Karpas-422 (cell line): Measurements from ENCODE around the gene FNDC3B. TPM values are rescaled to one million over a fixed set of nuclear protein-coding genes. Genes with fewer than 3 reads are reported as not detected.

ENCODE experiments used
- DNase-seq: peaks from one replicate; pipeline ENCODE4 v3.0.0-alpha.2; 2015
- H2AFZ ChIP-seq: fragments of 200-600 bp; sonication (generic); 2 replicates; pipeline ENCODE4 v1.6.1; 2014; ENCODE audit warnings: antibody characterized with exemption, low read length, mixed read lengths
- H3K27ac ChIP-seq: fragments of 200-600 bp; sonication (generic); 2 replicates; pipeline ENCODE4 v1.5.1; 2014; ENCODE audit warnings: mild to moderate bottlenecking, low read length, moderate library complexity
- H3K27me3 ChIP-seq: fragments of 200-600 bp; sonication (generic); 2 replicates; pipeline ENCODE4 v1.6.1; 2014; ENCODE audit warnings: low read length, mixed read lengths
- H3K36me3 ChIP-seq: fragments of 200-600 bp; sonication (generic); 2 replicates; pipeline ENCODE4 v1.6.1; 2014; ENCODE audit warnings: low read length, mixed read lengths; ENCODE audit not compliant: insufficient read depth
- H3K4me1 ChIP-seq: fragments of 200-600 bp; sonication (generic); 2 replicates; pipeline ENCODE4 v1.6.1; 2014; ENCODE audit warnings: mild to moderate bottlenecking, low read length, mixed read lengths
- H3K4me2 ChIP-seq: fragments of 200-600 bp; sonication (generic); 2 replicates; pipeline ENCODE4 v1.6.1; 2014; ENCODE audit warnings: low read length, low read depth, mild to moderate bottlenecking; ENCODE audit not compliant: poor library complexity, severe bottlenecking
- H3K4me3 ChIP-seq: fragments of 200-600 bp; sonication (generic); 2 replicates; pipeline ENCODE4 v1.5.1; 2014; ENCODE audit warnings: mild to moderate bottlenecking, antibody characterized with exemption, low read length, mixed read lengths
- H3K79me2 ChIP-seq: fragments of 200-600 bp; sonication (generic); 2 replicates; pipeline ENCODE4 v1.6.1; 2014; ENCODE audit warnings: mild to moderate bottlenecking, low read length, mixed read lengths
- H3K9ac ChIP-seq: fragments of 200-600 bp; sonication (generic); 2 replicates; pipeline ENCODE4 v1.6.0; 2014; ENCODE audit warnings: low read length
- H3K9me2 ChIP-seq: fragments of 200-600 bp; sonication (generic), shearing (Covaris generic); replicated peaks from 2 replicates; pipeline ENCODE4 v1.6.0; 2014; ENCODE audit warnings: mild to moderate bottlenecking, low read length, moderate library complexity; ENCODE audit not compliant: insufficient read depth
- H3K9me3 ChIP-seq: fragments of 300-700, 200-600 bp; sonication (generic); 2 replicates; pipeline ENCODE4 v1.6.1; 2014; ENCODE audit warnings: low read length, mixed read lengths
- H4K20me1 ChIP-seq: fragments of 200-600 bp; sonication (generic); 2 replicates; pipeline ENCODE4 v1.6.1; 2014; ENCODE audit warnings: mild to moderate bottlenecking, antibody characterized with exemption, low read length, low read depth; ENCODE audit not compliant: insufficient read depth
- total RNA-seq: library from RNA; depleted of rRNA; stranded (reverse); fragments of >200 nt; shearing (Covaris generic); gene quantifications from 2 replicates; pipeline ENCODE4 v1.2.3, GENCODE V29; 2014; ENCODE audit warnings: low replicate concordance

The FNDC3B gene
- total RNA-seq, 1 experiment from 2014 or later: 2.6 TPM

GRCh38 chr3:172223870-172224269, 184.5 kb downstream of the FNDC3B start:
- no peaks in the 10 kb centered on the region for H3K79me2 ChIP-seq
- H3K4me1 ChIP-seq: no peaks in the 10 kb centered on the region
- H3K9me2 ChIP-seq: no peaks in the 10 kb centered on the region
- no peaks in the 10 kb centered on the region for H4K20me1 ChIP-seq
- no peak overlapping the region for H3K9ac ChIP-seq
- no peak for DNase-seq
- no peak overlapping the region for H2AFZ ChIP-seq
- peaks cover 4% of the 10 kb centered on the region; the same call in 1 of the 2 replicates for H3K27me3 ChIP-seq
- H3K4me3 ChIP-seq: no peak overlapping the region
- H3K36me3 ChIP-seq: no peaks in the 10 kb centered on the region
- no peak overlapping the region for H3K27ac ChIP-seq
- no peak overlapping the region for H3K4me2 ChIP-seq
- no peaks in the 10 kb centered on the region for H3K9me3 ChIP-seq

- Histone ChIP-seq H4K20me1 (no peaks in the 10 kb centered on the region), H2AFZ (no peak overlapping the region), H3K27me3 (peaks cover under 1% of the 10 kb centered on the region; the same call in 1 of the 2 replicates), H3K9me2 (no peaks in the 10 kb centered on the region), H3K4me1 (no peaks in the 10 kb centered on the region), H3K36me3 (no peaks in the 10 kb centered on the region), H3K4me2 (no peak overlapping the region), H3K9me3 (no peaks in the 10 kb centered on the region), H3K4me3 (no peak overlapping the region), H3K9ac (no peak overlapping the region), H3K79me2 (no peaks in the 10 kb centered on the region), H3K27ac (no peak overlapping the region)
- no peak for DNase-seq
These were observed 185.3 kb downstream of the FNDC3B start for GRCh38 chr3:172224560-172225214.

DNA sequence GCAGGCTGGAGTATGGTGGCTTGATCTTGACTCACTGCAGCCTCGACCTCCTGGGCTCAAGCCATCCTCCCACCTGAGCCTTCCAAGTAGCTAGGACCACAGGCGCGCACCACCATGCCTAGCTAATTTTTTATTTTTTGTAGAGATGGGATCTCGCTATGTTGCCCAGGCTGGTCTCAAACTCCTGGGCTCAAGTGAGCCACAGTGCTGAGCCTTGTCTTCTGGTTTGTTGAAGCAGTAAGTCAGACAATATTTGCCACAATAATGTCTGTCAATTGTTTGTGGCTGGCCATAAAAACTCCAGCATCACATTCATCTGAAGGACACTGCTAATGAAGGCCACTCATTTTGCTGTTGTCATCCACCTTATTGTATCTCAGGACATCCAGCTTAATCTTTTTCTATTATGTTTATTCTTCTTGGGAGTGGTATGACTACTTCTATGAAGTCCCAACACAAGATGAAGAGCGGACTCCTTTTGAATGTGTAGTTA, 185.9 kb downstream of the FNDC3B start:
- Histone ChIP-seq H3K4me2 (no peak overlapping the region), H3K9me3 (no peaks in the 10 kb centered on the region), H3K9ac (no peak overlapping the region), H4K20me1 (no peaks in the 10 kb centered on the region), H3K4me3 (no peak overlapping the region), H2AFZ (no peak overlapping the region), H3K9me2 (no peaks in the 10 kb centered on the region), H3K79me2 (no peaks in the 10 kb centered on the region), H3K27me3 (no peaks in the 10 kb centered on the region), H3K4me1 (no peaks in the 10 kb centered on the region), H3K36me3 (no peaks in the 10 kb centered on the region), H3K27ac (no peak overlapping the region)
- DNase-seq: no peak

DNA sequence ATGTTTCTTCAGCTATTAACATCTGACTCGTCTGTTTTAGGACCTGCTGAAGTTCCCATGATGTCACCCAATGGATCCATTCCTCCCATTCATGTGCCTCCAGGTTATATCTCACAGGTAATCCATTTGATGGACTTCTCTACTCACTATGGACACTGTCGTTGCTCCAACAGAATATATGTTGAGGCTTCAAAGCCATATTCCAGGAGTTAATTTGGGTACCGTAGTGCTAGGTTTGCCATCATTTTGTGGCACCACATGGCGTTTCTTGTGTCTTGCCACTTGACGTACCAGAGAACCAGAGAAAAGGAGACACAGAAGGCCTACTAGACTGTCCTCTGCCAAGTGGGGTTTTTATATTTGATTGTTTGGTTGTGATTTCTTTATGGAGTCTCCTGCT, 187.5 kb downstream of the FNDC3B start:
- no peaks in the 10 kb centered on the region for H4K20me1 ChIP-seq
- H3K9me3 ChIP-seq: no peaks in the 10 kb centered on the region
- H3K79me2 ChIP-seq: no peaks in the 10 kb centered on the region
- no peaks in the 10 kb centered on the region for H3K27me3 ChIP-seq
- DNase-seq: no peak
- H2AFZ ChIP-seq: no peak overlapping the region
- no peak overlapping the region for H3K4me3 ChIP-seq
- no peaks in the 10 kb centered on the region for H3K4me1 ChIP-seq
- no peak overlapping the region for H3K4me2 ChIP-seq
- no peak overlapping the region for H3K27ac ChIP-seq
- no peaks in the 10 kb centered on the region for H3K36me3 ChIP-seq
- H3K9me2 ChIP-seq: no peaks in the 10 kb centered on the region
- H3K9ac ChIP-seq: no peak overlapping the region

DNA sequence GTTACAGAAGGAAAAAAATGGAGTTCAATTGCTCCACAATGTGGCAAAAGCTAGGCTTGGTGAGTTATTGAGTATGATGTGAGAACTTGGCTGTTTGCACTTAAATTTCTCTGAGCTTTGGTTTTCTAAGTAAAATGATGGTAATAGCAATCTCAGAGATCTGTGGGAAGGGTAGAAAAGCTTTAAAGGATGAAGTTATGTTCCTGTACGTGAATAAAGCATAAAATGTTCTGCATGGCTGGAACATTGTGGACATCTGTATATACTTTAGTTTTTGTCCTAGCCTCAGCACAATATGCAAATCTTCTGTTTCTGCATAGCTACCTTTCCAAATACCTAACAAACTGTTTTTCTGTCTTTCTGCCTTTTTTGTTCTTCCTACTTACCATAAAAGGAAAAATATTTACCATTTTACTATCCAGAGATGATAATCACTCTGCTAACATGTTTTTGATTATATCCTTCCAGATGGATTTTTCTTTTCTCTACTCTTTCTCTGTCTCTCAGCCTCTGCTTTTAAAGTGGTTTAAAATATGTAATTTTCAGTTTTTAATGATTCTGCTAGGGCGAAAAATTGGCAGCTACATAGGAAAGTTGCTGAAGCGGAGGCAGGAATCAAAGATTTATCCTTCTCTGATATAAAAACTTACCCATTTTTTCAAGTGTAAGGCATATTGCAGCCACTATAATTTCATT, 188.1 kb downstream of the FNDC3B start:
- no peaks in the 10 kb centered on the region for H3K9me3 ChIP-seq
- H3K4me3 ChIP-seq: no peak overlapping the region
- H3K4me1 ChIP-seq: no peaks in the 10 kb centered on the region
- no peak overlapping the region for H3K27ac ChIP-seq
- no peaks in the 10 kb centered on the region for H3K36me3 ChIP-seq
- H3K9me2 ChIP-seq: no peaks in the 10 kb centered on the region
- no peak overlapping the region for H3K4me2 ChIP-seq
- no peak for DNase-seq
- H2AFZ ChIP-seq: no peak overlapping the region
- H3K9ac ChIP-seq: no peak overlapping the region
- no peaks in the 10 kb centered on the region for H4K20me1 ChIP-seq
- no peaks in the 10 kb centered on the region for H3K79me2 ChIP-seq
- no peaks in the 10 kb centered on the region for H3K27me3 ChIP-seq

GRCh38 chr3:172228036-172228415, 188.6 kb downstream of the FNDC3B start:
- Histone ChIP-seq H4K20me1 (no peaks in the 10 kb centered on the region), H3K79me2 (no peaks in the 10 kb centered on the region), H3K4me3 (no peak overlapping the region), H3K9me2 (no peaks in the 10 kb centered on the region), H3K27me3 (no peaks in the 10 kb centered on the region), H3K27ac (no peak overlapping the region), H3K4me1 (no peaks in the 10 kb centered on the region), H3K9me3 (no peaks in the 10 kb centered on the region), H2AFZ (no peak overlapping the region), H3K36me3 (no peaks in the 10 kb centered on the region), H3K4me2 (no peak overlapping the region), H3K9ac (no peak overlapping the region)
- DNase-seq: no peak

GRCh38 chr3:172229462-172229861, 190.1 kb downstream of the FNDC3B start:
- H3K79me2 ChIP-seq: no peaks in the 10 kb centered on the region
- H3K4me3 ChIP-seq: no peak overlapping the region
- no peaks in the 10 kb centered on the region for H3K36me3 ChIP-seq
- H3K4me2 ChIP-seq: no peak overlapping the region
- DNase-seq: no peak
- no peaks in the 10 kb centered on the region for H3K27me3 ChIP-seq
- no peaks in the 10 kb centered on the region for H3K4me1 ChIP-seq
- H3K9me3 ChIP-seq: no peaks in the 10 kb centered on the region
- no peaks in the 10 kb centered on the region for H4K20me1 ChIP-seq
- H3K9ac ChIP-seq: no peak overlapping the region
- H3K27ac ChIP-seq: no peak overlapping the region
- H3K9me2 ChIP-seq: no peaks in the 10 kb centered on the region
- H2AFZ ChIP-seq: no peak overlapping the region

DNA sequence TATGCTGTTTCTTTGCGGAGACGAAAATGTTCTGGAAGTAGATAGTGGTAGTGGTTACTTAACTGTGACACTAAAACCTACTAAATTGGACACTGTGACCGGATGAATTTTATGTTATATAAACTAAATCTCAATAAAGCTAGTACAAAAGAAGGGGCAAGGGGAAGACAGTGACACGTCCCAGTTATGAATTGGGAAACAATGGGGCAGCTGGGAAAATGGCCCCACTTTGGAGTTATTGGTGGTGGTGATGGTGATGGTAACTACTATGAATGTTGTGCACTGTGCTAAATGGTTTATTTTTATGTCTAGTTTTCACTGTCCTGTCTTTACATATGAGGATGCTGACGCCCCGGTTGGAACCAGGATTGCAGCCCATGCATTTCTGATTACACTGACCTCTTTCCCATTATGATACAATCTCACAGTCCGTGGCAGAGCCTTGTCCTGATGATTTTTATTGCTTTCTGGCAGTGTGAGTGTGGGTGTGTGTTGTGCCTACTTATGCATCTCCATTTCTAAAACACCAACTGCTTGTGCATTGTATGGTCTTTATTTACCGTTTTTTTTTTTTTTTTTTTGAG, 192.0 kb downstream of the FNDC3B start:
- no peak overlapping the region for H3K4me2 ChIP-seq
- no peaks in the 10 kb centered on the region for H4K20me1 ChIP-seq
- no peak for DNase-seq
- no peak overlapping the region for H3K4me3 ChIP-seq
- no peak overlapping the region for H3K9ac ChIP-seq
- no peaks in the 10 kb centered on the region for H3K4me1 ChIP-seq
- H3K79me2 ChIP-seq: no peaks in the 10 kb centered on the region
- H2AFZ ChIP-seq: no peak overlapping the region
- H3K27me3 ChIP-seq: no peaks in the 10 kb centered on the region
- H3K27ac ChIP-seq: no peak overlapping the region
- H3K9me3 ChIP-seq: no peaks in the 10 kb centered on the region
- no peaks in the 10 kb centered on the region for H3K36me3 ChIP-seq
- no peaks in the 10 kb centered on the region for H3K9me2 ChIP-seq
